ENCODE measurements around the gene NFKBIE. TPM values are rescaled to one million over a fixed set of nuclear protein-coding genes. Genes with fewer than 3 reads are reported as not detected.
A peak's percentile ranks its signal among the peaks of the same experiment; 100 is the strongest.

The NFKBIE gene
- total RNA-seq, 2 donors from 2014 or later, result 18.1 to 19.8 TPM

GRCh38 chr6:44257025-44257752 lies 8.2 kb downstream of the NFKBIE start, which contains the start of gene SLC35B2:
Gene SLC35B2 (minus strand): TSS chr6:44257528. CDS start chr6:44257410, 118 bp downstream.
- Mint-ChIP-seq H3K36me3 (ENCODE audit: insufficient read depth in 2 of 2) (peaks cover 20 to 21% of the 10 kb centered on the region in 2 donors), H3K9me3 (no peaks in the 10 kb centered on the region), H3K27ac (peak within 1 kb of the TSS; percentile 93), H3K27me3 (ENCODE audit: low read depth) (no peaks in the 10 kb centered on the region), H3K4me1 (ENCODE audit: low read depth) (peaks cover 64% of the 10 kb centered on the region), H3K4me3 (peak within 1 kb of the TSS; percentile 90 to 97)
- ATAC-seq (replicated peaks in 1 of 2), result peak; percentile 54 to 69
- DNase-seq, result peak; percentile 78 to 86

GRCh38 chr6:44256775-44257024 lies 8.7 kb downstream of the NFKBIE start:
- peak in 1 of 2 donors; percentile 20 for ATAC-seq (replicated peaks in 1 of 2)
- peaks cover 24 to 26% of the 10 kb centered on the region in 2 donors for H3K36me3 Mint-ChIP-seq (ENCODE audit: insufficient read depth in 2 of 2)

GRCh38 chr6:44255871-44256774 lies 9.2 kb downstream of the NFKBIE start:
- DNase-seq (peak in 1 of 2 donors; percentile 56), ATAC-seq (replicated peaks in 1 of 2) (peak; percentile 7 to 18)
- Mint-ChIP-seq H3K4me3 (peak overlapping the region; percentile 90 to 97), H3K9me3 (no peaks in the 10 kb centered on the region), H3K27me3 (ENCODE audit: low read depth) (no peaks in the 10 kb centered on the region), H3K36me3 (ENCODE audit: insufficient read depth in 2 of 2) (peaks cover 24 to 30% of the 10 kb centered on the region in 2 donors), H3K4me1 (ENCODE audit: low read depth) (peaks cover 69% of the 10 kb centered on the region), H3K27ac (peak overlapping the region; percentile 91)

More at GRCh38 chr6:44256775-44257024, 8.7 kb downstream of the NFKBIE start:
- Mint-ChIP-seq H3K9me3 (no peaks in the 10 kb centered on the region), H3K27me3 (ENCODE audit: low read depth) (no peaks in the 10 kb centered on the region), H3K4me1 (ENCODE audit: low read depth) (peaks cover 65% of the 10 kb centered on the region), H3K4me3 (peak overlapping the region; percentile 90 to 97), H3K27ac (peak overlapping the region; percentile 91)
- peak in 1 of 2 donors; percentile 52 for DNase-seq

- H3K36me3 Mint-ChIP-seq (ENCODE audit: insufficient read depth in 2 of 2), result peaks cover 21 to 34% of the 10 kb centered on the region in 2 donors
- peak in 1 of 2 donors; percentile 12 for ATAC-seq (replicated peaks in 1 of 2)
- peak in 1 of 2 donors; percentile 55 for DNase-seq
- H3K4me3 Mint-ChIP-seq, result peak overlapping the region; percentile 90 to 97
- H3K27me3 Mint-ChIP-seq (ENCODE audit: low read depth), result no peaks in the 10 kb centered on the region
- H3K4me1 Mint-ChIP-seq (ENCODE audit: low read depth), result peaks cover 73% of the 10 kb centered on the region
- H3K27ac Mint-ChIP-seq, result peak overlapping the region; percentile 91
- H3K9me3 Mint-ChIP-seq, result no peaks in the 10 kb centered on the region
Observed at GRCh38 chr6:44255105-44255808, 10.1 kb downstream of the NFKBIE start.

- peak overlapping the region; percentile 29 to 90 for H3K4me3 Mint-ChIP-seq
- ATAC-seq (replicated peaks in 1 of 2) (peak in 1 of 2 donors; percentile 8), DNase-seq (no peak)
- no peaks in the 10 kb centered on the region for H3K27me3 Mint-ChIP-seq (ENCODE audit: low read depth)
- peaks cover 81% of the 10 kb centered on the region for H3K4me1 Mint-ChIP-seq (ENCODE audit: low read depth)
- H3K9me3 Mint-ChIP-seq, result no peaks in the 10 kb centered on the region
- H3K27ac Mint-ChIP-seq, result peak overlapping the region; percentile 8
- peaks cover 29 to 42% of the 10 kb centered on the region in 2 donors for H3K36me3 Mint-ChIP-seq (ENCODE audit: insufficient read depth in 2 of 2)
Observed at GRCh38 chr6:44254191-44255104, 10.9 kb downstream of the NFKBIE start.

GRCh38 chr6:44253307-44254101 lies 11.8 kb downstream of the NFKBIE start:
- H3K27ac Mint-ChIP-seq, result peak overlapping the region; percentile 87
- no peak for ATAC-seq (replicated peaks in 1 of 2)

GRCh38 chr6:44251576-44252524 lies 13.5 kb downstream of the NFKBIE start:
- Mint-ChIP-seq H3K27me3 (ENCODE audit: low read depth) (no peaks in the 10 kb centered on the region), H3K4me3 (peak overlapping the region; percentile 22 to 97), H3K27ac (peak overlapping the region; percentile 87), H3K36me3 (ENCODE audit: insufficient read depth in 2 of 2) (peaks cover 36 to 58% of the 10 kb centered on the region in 2 donors), H3K4me1 (ENCODE audit: low read depth) (peaks cover 83% of the 10 kb centered on the region), H3K9me3 (no peaks in the 10 kb centered on the region)
- no peak for ATAC-seq (replicated peaks in 1 of 2)
- DNase-seq, result no peak

More at GRCh38 chr6:44253307-44254101, 11.8 kb downstream of the NFKBIE start:
- H3K9me3 Mint-ChIP-seq, result no peaks in the 10 kb centered on the region
- H3K4me3 Mint-ChIP-seq, result peak overlapping the region; percentile 2 to 22
- peak; percentile 72 to 79 for DNase-seq
- H3K27me3 Mint-ChIP-seq (ENCODE audit: low read depth), result no peaks in the 10 kb centered on the region
- peaks cover 34 to 51% of the 10 kb centered on the region in 2 donors for H3K36me3 Mint-ChIP-seq (ENCODE audit: insufficient read depth in 2 of 2)
- H3K4me1 Mint-ChIP-seq (ENCODE audit: low read depth), result peaks cover 86% of the 10 kb centered on the region

- no peaks in the 10 kb centered on the region for H3K9me3 Mint-ChIP-seq
- no peak for DNase-seq
- ATAC-seq (replicated peaks in 1 of 2), result no peak
- H3K27me3 Mint-ChIP-seq (ENCODE audit: low read depth), result no peaks in the 10 kb centered on the region
- H3K4me1 Mint-ChIP-seq (ENCODE audit: low read depth), result peaks cover 74% of the 10 kb centered on the region
- peaks cover 38 to 58% of the 10 kb centered on the region in 2 donors for H3K36me3 Mint-ChIP-seq (ENCODE audit: insufficient read depth in 2 of 2)
- peak overlapping the region; percentile 87 for H3K27ac Mint-ChIP-seq
- H3K4me3 Mint-ChIP-seq, result peak overlapping the region in 1 of 2 donors; percentile 97
Observed at GRCh38 chr6:44250718-44251123, 14.6 kb downstream of the NFKBIE start.

- peaks cover 38 to 58% of the 10 kb centered on the region in 2 donors for H3K36me3 Mint-ChIP-seq (ENCODE audit: insufficient read depth in 2 of 2)
- H3K4me1 Mint-ChIP-seq (ENCODE audit: low read depth), result peaks cover 74% of the 10 kb centered on the region
- ATAC-seq (replicated peaks in 1 of 2) (no peak), DNase-seq (no peak)
- H3K9me3 Mint-ChIP-seq, result no peaks in the 10 kb centered on the region
- H3K27ac Mint-ChIP-seq, result peak overlapping the region; percentile 87
- no peaks in the 10 kb centered on the region for H3K27me3 Mint-ChIP-seq (ENCODE audit: low read depth)
- H3K4me3 Mint-ChIP-seq, result peak overlapping the region; percentile 97
Observed at GRCh38 chr6:44250067-44250717, 15.2 kb downstream of the NFKBIE start.

- no peak for DNase-seq
- Mint-ChIP-seq H3K36me3 (ENCODE audit: insufficient read depth in 2 of 2) (peaks cover 38 to 58% of the 10 kb centered on the region in 2 donors), H3K4me1 (ENCODE audit: low read depth) (peaks cover 73% of the 10 kb centered on the region), H3K4me3 (peak overlapping the region; percentile 97), H3K9me3 (no peaks in the 10 kb centered on the region), H3K27ac (peak overlapping the region; percentile 87), H3K27me3 (ENCODE audit: low read depth) (no peaks in the 10 kb centered on the region)
- ATAC-seq (replicated peaks in 1 of 2), result no peak
Observed at GRCh38 chr6:44249082-44249748, 16.1 kb downstream of the NFKBIE start.

All from activated T-cell treated with anti-CD3 and anti-CD28 coated beads, Interleukin-2, amount 50 U/mL, for 72 hours (primary cell).